ENCODE data around the gene TRAPPC6A. TPM values are rescaled to one million over a fixed set of nuclear protein-coding genes. Genes with fewer than 3 reads are reported as not detected.

The TRAPPC6A gene
- total and polyA plus RNA-seq, 2 of the 4 experiments (the other 2 are of a cell fraction), result 4.1 to 13.4 TPM

- CTCF ChIA-PET, result interaction anchor here (0.5 kb wide), 1 partner anchor 372 kb away, joined by 3 read pairs; no protein-coding TSS in a partner anchor
Measured at GRCh38 chr19:45151320-45151719, 26.7 kb downstream of the TRAPPC6A start.

More at GRCh38 chr19:45151320-45151719, 26.7 kb downstream of the TRAPPC6A start:
- Histone ChIP-seq H3K56ac (ENCODE audit: extremely low read depth, insufficient read depth, low read length) (no peak overlapping the region), H2BK15ac (ENCODE audit: low read depth, low read length) (no peak overlapping the region), H3K4me1 (ENCODE audit: control insufficient read depth, insufficient read depth, low read length) (peaks cover 18% of the 10 kb centered on the region), H2AFZ (replicated peaks; ENCODE audit: low read length, poor library complexity) (peak overlapping the region; percentile 65), H2BK120ac (ENCODE audit: low read depth, low read length) (no peak overlapping the region), H3K27me3 (ENCODE audit: control insufficient read depth, insufficient read depth, low read length) (peaks cover 20% of the 10 kb centered on the region), H3K27ac (ENCODE audit: insufficient read depth, low read length) (no peak overlapping the region), H3K9me1 (ENCODE audit: insufficient read depth, low read length) (peaks cover 7% of the 10 kb centered on the region; the same call in 1 of the 2 replicates), H4K8ac (ENCODE audit: low read depth in 2 of 2, low read length in 2 of 2) (no peak overlapping the region), H3K23ac (ENCODE audit: low read depth, low read length) (no peak overlapping the region), H2BK20ac (ENCODE audit: low read depth, low read length) (no peak overlapping the region), H4K5ac (ENCODE audit: low read depth, low read length) (no peak overlapping the region), H3K79me1 (ENCODE audit: low read depth in 1 of 2, low read length in 2 of 2) (no peaks in the 10 kb centered on the region), H3K4me3 (ENCODE audit: insufficient read depth, low read depth, low read length) (no peak overlapping the region), H4K91ac (ENCODE audit: insufficient read depth, low read depth, low read length) (no peak overlapping the region), H4K20me1 (ENCODE audit: insufficient read depth, low read length) (peaks cover 8% of the 10 kb centered on the region), H3K4ac (ENCODE audit: low read depth, low read length) (no peak overlapping the region), H3K9me3 (ENCODE audit: control insufficient read depth, insufficient read depth, low read length) (no peaks in the 10 kb centered on the region), H3K36me3 (ENCODE audit: control insufficient read depth, insufficient read depth, low read length) (peaks cover 5% of the 10 kb centered on the region; the same call in 1 of the 2 replicates), H2AK9ac (replicated peaks; ENCODE audit: low read depth, low read length, poor library complexity) (peak overlapping the region; percentile 28), H2AK5ac (ENCODE audit: low read depth, low read length) (no peak overlapping the region; the same call in 1 of the 2 replicates), H3K18ac (ENCODE audit: low read depth, low read length) (no peak overlapping the region), H2BK5ac (ENCODE audit: low read depth, low read length, poor library complexity, severe bottlenecking) (no peak overlapping the region), H3K9ac (ENCODE audit: low read depth, low read length) (no peak overlapping the region), H3K14ac (replicated peaks; ENCODE audit: low read depth, low read length) (no peak overlapping the region), H3K4me2 (ENCODE audit: low read depth, low read length) (no peak overlapping the region)
- POLR2A ChIA-PET (ENCODE audit: unreplicated experiment), result no interaction called here
- no peak for ATAC-seq (ENCODE audit: low read depth)
- BruUV-seq (replicated peaks), result no TSS peak
- dilution Hi-C loops (cut with HindIII; ENCODE audit: low sequenced_read_pairs, unreplicated experiment) (no loop called here), in situ Hi-C loops (cut with MboI; ENCODE audit: low sequenced_read_pairs) (no loop called here), intact Hi-C loops (cut with micrococcal nuclease) (no loop called here)
- TF ChIP-seq SMC3 (IDR thresholded peaks at IDR 0.05; ENCODE audit: low read depth, low read length), result no peak
- WGBS, 2 experiments (ENCODE audit: extremely low coverage in 2 of 2, insufficient read length in 1 of 2), result 100% methylated on average over 2 of the region's 7 CpGs; no CpG with 5 or more reads in 1 of the 2 experiments
- no peak for DNase-seq

All from IMR-90 (cell line).